ENCODE measurements around the gene ANKLE1. TPM values are rescaled to one million over a fixed set of nuclear protein-coding genes. Genes with fewer than 3 reads are reported as not detected.

The ANKLE1 gene
- total RNA-seq, 1 experiment from 2014 or later, result 16.5 TPM

DNA sequence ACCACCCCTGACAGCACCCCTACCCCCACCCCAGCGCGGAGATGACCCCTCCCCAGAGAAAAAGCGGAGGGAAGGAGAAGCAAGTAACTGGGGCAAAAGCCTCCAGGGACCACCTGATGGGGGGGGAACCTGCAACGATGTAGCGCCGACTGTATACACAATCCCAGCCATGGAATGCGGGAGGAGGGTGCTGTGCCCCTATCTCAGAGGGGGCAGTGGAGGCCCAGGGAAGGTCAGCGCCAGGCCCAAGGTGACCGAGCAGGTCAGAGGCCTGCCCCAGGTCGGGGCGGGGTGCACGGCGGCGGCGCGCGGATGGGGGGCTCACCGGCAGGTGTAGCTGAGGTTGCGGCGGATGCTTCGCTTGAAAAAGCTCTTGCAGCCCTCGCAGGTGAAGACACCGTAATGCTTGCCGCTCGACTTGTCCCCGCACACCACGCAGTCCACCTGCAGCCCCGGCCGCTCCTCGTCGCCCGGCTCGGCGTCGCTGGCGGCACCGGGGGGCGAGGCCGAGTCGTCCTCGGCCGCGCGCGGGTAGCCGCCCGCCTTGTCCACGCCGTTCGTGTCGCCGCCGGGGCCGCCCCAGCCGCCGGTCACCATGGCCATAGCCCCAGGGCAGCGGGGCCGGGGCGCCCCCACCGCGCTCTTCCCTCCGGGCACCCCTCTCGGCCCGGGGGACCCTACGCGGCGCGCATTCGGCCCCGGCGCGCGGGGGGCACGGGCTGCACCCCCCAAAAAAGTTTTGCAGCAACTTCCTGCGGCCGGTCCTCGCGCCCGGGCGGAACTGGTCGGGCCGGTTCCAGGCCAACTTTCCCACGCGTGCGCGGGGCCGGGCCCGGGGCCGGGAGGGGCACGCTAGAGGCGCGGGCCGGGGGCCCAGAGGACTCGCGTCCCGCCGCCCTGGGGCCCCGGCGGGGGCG lies 36.8 kb upstream of the ANKLE1 start:
- peak overlapping the region in 2 of 3 experiments; percentile 82 to 93; a peak in 3 of 7 replicates for H3K27ac Mint-ChIP-seq
- WGBS (ENCODE audit: extremely low coverage, insufficient read length, low lambda C conversion rate), result no CpG with 5 or more reads among the region's 100 CpGs
- no peak overlapping the region for H4K5ac ChIP-seq (ENCODE audit: insufficient read length, low read depth, low read length)
- no peak overlapping the region for H4K91ac ChIP-seq (ENCODE audit: insufficient read length, low read depth, low read length)
- TF ChIP-seq, protein P1, sequence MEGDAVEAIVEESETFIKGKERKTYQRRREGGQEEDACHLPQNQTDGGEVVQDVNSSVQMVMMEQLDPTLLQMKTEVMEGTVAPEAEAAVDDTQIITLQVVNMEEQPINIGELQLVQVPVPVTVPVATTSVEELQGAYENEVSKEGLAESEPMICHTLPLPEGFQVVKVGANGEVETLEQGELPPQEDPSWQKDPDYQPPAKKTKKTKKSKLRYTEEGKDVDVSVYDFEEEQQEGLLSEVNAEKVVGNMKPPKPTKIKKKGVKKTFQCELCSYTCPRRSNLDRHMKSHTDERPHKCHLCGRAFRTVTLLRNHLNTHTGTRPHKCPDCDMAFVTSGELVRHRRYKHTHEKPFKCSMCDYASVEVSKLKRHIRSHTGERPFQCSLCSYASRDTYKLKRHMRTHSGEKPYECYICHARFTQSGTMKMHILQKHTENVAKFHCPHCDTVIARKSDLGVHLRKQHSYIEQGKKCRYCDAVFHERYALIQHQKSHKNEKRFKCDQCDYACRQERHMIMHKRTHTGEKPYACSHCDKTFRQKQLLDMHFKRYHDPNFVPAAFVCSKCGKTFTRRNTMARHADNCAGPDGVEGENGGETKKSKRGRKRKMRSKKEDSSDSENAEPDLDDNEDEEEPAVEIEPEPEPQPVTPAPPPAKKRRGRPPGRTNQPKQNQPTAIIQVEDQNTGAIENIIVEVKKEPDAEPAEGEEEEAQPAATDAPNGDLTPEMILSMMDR (conservative IDR thresholded peaks at IDR 0.05), result no peak
- H3K14ac ChIP-seq (ENCODE audit: insufficient read depth, low read length), result peak overlapping the region; percentile 44; the same call in 1 of the 2 replicates
- H3K4me3 Mint-ChIP-seq, result peak overlapping the region; percentile 91 to 95
- no peak overlapping the region for H2BK12ac ChIP-seq (ENCODE audit: insufficient read length, low read depth, low read length)
- no peak overlapping the region for H2BK120ac ChIP-seq (ENCODE audit: low read depth, low read length, poor library complexity, severe bottlenecking)
- peak overlapping the region; percentile 63 for H3K4me2 ChIP-seq (ENCODE audit: insufficient read depth, insufficient read length, low read length)
- peaks cover 4% of the 10 kb centered on the region; the same call in 1 of the 2 replicates for H3K4me1 ChIP-seq (ENCODE audit: insufficient read depth, low read length)
- no peak overlapping the region for H3K27ac ChIP-seq (ENCODE audit: insufficient read length, low read depth, low read length)
- no peak overlapping the region for H4K8ac ChIP-seq (replicated peaks; ENCODE audit: insufficient read length, low read depth, low read length)
- no peak overlapping the region for H3K18ac ChIP-seq (ENCODE audit: insufficient read length, low read depth, low read length)
- peaks cover 3% of the 10 kb centered on the region for H3K79me1 ChIP-seq (ENCODE audit: insufficient read depth, low read depth, low read length, poor library complexity, severe bottlenecking)
- no peak overlapping the region for H2AFZ ChIP-seq (ENCODE audit: low read length)
- H3K23ac ChIP-seq (ENCODE audit: insufficient read length, low read depth, low read length), result no peak overlapping the region
- DNase-seq, result no peak
- no peaks in the 10 kb centered on the region for H3K27me3 ChIP-seq (ENCODE audit: insufficient read depth, low read length)
- no peak overlapping the region for H2BK15ac ChIP-seq (ENCODE audit: low read depth, low read length)
- H3K79me2 ChIP-seq (ENCODE audit: insufficient read depth, low read length), result peaks cover 26% of the 10 kb centered on the region; the same call in 1 of the 2 replicates
- peaks cover 17% of the 10 kb centered on the region for H3K23me2 ChIP-seq (ENCODE audit: insufficient read length, low read depth, low read length, poor library complexity, severe bottlenecking)
- H3K9me3 Mint-ChIP-seq, result peaks cover 0 to 3% of the 10 kb centered on the region in 2 experiments; a peak in 1 of 5 replicates
- peaks cover 2% of the 10 kb centered on the region; the same call in 1 of the 2 replicates for H3K27me3 Mint-ChIP-seq (ENCODE audit: low read depth)
- no peak overlapping the region for H3K4ac ChIP-seq (ENCODE audit: low read depth, low read length)
- no peak overlapping the region for H2BK5ac ChIP-seq (ENCODE audit: insufficient read length, low read length)
- H3T11ph ChIP-seq (ENCODE audit: low read length), result no peak overlapping the region
- no peak overlapping the region for H2AK5ac ChIP-seq (ENCODE audit: insufficient read length, low read length)
- peaks cover 44 to 54% of the 10 kb centered on the region in 2 experiments for H3K4me1 Mint-ChIP-seq
- no peaks in the 10 kb centered on the region for H3K9me3 ChIP-seq (ENCODE audit: control insufficient read depth, low read depth, low read length)
- H4K20me1 ChIP-seq (ENCODE audit: control insufficient read depth, insufficient read depth, insufficient read length), result no peaks in the 10 kb centered on the region
- no peak overlapping the region for H2BK20ac ChIP-seq (ENCODE audit: low read depth, low read length, poor library complexity, severe bottlenecking)
- H3K9ac ChIP-seq (ENCODE audit: extremely low read depth, insufficient read length, low read length), result no peak overlapping the region
- peaks cover 0 to 21% (median 18%) of the 10 kb centered on the region in 3 experiments; a peak in 6 of 7 replicates for H3K36me3 Mint-ChIP-seq (ENCODE audit: insufficient read depth in 1 of 3, low read depth in 3 of 3)
- no peak overlapping the region for H3K56ac ChIP-seq (ENCODE audit: insufficient read length, low read depth, low read length)

All from H9 (cell line).